AG08396 (cell line): ENCODE measurements around the gene GRAMD1C.
"Not testable (repeated sequence)": the region's sequence is repeated elsewhere in the genome, so short reads cannot be mapped to it uniquely, and the experiment has no call there.

Experiments used
- DNase-seq: peaks from one replicate; pipeline ENCODE4 v3.0.0; 2012; ENCODE audit warnings: low spot score, mixed read lengths

GRAMD1C gene

GRCh38 chr3:113838631-113839209 lies at the start of gene GRAMD1C:
Gene GRAMD1C, plus strand, starts transcription at chr3:113838788. Its CDS starts 122 bp downstream, at chr3:113838910.
- peak; percentile 90 for DNase-seq

DNA sequence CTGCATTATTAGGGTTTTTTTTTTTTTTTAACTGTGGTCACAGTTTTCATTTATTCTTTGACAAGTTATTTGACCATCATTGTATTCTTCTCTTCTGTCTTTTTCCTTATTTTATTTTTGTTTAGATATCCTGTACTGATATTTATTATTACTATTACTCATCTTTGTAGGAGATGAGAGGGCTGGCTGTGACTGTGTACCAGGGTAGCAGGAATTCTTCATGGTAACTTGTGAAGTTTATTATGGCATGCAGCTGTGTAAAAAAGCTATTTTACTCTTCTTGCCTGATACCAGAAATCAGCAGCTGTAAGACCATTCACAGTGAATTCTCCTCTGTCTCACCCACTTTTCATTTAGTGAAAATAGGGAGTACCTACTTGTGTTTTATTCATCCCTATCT lies 47.2 kb upstream of the GRAMD1C start:
- DNase-seq, result no peak

DNA sequence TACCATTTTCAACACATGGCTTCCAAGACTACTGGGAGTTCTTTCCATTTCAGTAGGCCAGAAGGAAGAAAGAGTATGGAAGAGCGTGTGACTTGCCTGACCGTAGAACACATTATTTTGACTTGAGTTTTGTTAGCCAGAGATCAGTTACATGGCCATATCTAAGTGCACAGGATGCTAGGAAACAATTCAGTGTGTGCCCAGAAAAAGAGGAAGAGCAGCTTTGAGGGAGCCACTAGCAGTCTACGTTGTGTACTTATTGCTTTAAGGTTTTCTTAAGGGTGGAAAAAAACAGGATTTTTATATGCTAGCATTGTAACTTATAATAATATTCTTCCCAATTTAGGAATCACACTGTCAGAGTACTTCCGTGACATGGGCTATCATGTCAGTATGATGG lies 44.1 kb upstream of the GRAMD1C start:
- DNase-seq, result no peak

DNA sequence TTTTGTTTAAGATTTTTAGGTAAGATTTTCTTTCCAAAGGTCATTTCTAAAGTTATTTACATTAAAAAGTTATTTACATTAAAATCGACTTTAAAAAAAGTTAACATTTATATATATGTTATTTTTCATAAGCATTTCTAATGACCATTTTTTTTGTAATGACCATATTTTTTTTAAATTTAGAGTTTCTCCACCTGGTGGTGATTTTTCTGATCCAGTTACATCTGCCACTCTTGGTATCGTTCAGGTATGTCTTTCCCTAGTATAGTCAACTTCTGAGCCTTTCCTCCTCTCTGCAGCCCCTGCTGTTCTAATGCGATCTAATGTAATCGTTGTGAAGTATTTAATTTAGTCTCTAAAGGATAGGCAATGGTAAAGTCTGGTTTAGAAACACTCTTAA lies 42.9 kb upstream of the GRAMD1C start:
- no peak for DNase-seq

GRCh38 chr3:113802795-113803455 lies 35.7 kb upstream of the GRAMD1C start:
- no peak for DNase-seq

- no peak for DNase-seq
Observed at GRCh38 chr3:113804661-113805060, 33.9 kb upstream of the GRAMD1C start.

- DNase-seq, result no peak
Observed at GRCh38 chr3:113805249-113805648, 33.3 kb upstream of the GRAMD1C start.

- DNase-seq, result no peak
Observed at GRCh38 chr3:113812854-113813253, 25.7 kb upstream of the GRAMD1C start.

DNA sequence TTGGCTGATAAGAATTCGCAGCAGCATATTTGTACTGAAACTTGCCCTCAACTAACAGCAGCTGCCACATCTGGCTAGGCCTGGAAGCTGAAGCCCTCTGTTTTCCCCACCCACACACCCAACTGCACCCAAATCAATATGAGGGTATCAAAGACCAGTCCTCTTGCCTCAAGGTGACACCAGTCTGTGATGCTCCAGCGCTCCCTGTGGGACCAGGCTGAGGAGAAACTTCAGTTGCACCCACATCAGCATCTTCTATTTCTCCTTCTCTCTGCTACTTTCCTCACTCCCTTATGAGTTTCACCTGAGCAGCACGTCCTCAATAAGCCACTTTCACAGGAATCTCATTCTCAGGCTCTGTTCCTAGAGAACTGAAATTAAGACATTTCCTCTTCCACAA lies 18.7 kb upstream of the GRAMD1C start:
- DNase-seq, result no peak

GRCh38 chr3:113825090-113825489 lies 13.5 kb upstream of the GRAMD1C start:
- no peak for DNase-seq

GRCh38 chr3:113828600-113828999 lies 10.0 kb upstream of the GRAMD1C start:
- no peak for DNase-seq

- no peak for DNase-seq
Observed at GRCh38 chr3:113829576-113830354, 8.8 kb upstream of the GRAMD1C start.

GRCh38 chr3:113831103-113831355 lies 7.6 kb upstream of the GRAMD1C start:
- no peak for DNase-seq

GRCh38 chr3:113832477-113833164 lies 6.0 kb upstream of the GRAMD1C start:
- DNase-seq, result no peak

- no peak for DNase-seq
Observed at GRCh38 chr3:113834983-113835382, 3.6 kb upstream of the GRAMD1C start.

- no peak for DNase-seq
Observed at GRCh38 chr3:113839551-113839950, 963 bp downstream of the GRAMD1C start.

DNA sequence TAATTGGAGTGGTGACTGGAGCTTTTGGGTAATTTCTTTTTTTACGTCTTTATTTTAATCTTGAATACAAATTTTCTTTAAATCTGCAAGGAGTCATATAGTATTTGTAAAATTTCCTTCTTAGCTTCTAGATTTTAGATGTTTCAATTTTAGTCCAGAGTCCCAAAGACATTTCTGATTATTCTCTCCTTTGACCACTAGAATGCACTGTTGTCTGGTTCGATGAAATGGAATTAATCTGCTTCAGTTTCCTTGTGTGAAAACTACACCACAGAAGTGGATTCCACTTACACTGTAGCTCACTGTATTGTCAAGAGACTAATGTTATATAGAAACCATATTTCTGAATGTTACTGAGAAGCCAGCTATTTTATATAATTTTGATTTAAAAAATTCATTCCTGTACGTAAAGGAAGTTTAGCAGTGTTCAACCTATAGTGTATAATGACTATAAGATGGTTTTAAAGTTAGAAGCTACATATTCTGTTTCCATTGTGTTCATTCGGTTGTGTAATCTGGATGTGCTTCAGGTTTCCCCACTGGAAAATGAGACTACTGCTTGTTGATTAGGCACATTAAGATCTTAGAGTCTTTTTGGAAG lies 6.1 kb downstream of the GRAMD1C start:
- DNase-seq, result peak; percentile 56

DNA sequence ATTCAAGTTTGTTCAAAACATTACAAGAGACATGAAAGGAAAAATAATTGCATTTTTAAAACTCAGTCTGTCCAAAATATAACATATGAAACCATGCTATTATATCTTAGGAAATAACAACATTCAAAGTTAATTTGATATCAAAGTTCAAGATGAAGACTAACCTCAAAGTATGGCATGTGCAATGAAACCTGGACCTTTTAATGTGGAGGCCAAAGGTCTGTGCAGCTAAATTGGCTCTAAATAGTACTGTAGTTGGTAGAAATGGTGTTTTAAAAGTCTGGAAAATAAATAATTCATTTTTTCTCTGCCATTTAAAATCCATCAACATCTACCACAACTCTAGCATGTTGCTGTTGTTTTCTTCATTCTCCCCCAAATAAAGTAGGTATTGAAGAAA lies 8.7 kb downstream of the GRAMD1C start:
- DNase-seq, result no peak

- DNase-seq, result no peak
Observed at GRCh38 chr3:113847664-113848461, 9.3 kb downstream of the GRAMD1C start.

DNA sequence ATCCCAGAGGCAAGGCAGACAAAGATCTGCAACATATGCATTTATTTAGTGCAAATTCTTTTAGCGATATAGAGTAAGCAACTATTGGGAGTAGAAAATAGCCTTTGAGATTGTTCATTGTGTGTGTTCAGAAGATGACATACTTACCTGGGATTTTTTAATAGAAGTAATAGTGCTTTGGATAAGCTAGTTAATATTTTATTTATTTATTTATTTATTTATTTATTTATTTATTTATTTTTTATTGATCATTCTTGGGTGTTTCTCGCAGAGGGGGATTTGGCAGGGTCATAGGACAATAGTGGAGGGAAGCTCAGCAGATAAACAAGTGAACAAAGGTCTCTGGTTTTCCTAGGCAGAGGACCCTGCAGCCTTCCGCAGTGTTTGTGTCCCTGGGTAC lies 10.5 kb downstream of the GRAMD1C start:
- DNase-seq, result not testable (repeated sequence)

DNA sequence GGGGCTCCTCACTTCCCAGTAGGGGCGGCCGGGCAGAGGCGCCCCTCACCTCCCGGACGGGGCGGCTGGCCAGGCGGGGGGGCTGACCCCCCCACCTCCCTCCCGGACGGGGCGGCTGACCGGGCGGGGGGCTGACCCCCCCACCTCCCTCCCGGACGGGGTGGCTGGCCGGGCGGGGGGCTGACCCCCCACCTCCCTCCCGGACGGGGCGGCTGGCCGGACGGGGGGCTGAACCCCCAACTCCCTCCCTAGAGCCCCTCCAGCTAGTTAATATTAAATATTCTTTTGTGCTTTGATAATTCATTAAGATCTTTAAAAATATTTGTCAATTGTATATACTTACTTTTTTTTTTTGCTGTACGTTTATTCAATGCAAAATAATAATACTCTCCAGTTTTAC lies 11.3 kb downstream of the GRAMD1C start:
- DNase-seq, result not testable (repeated sequence)

- not testable (repeated sequence) for DNase-seq
Observed at GRCh38 chr3:113850391-113850790, 11.8 kb downstream of the GRAMD1C start.
